K562 (cell line): ENCODE results near the gene EVI5L. TPM values are rescaled to one million over a fixed set of nuclear protein-coding genes. Genes with fewer than 3 reads are reported as not detected.

Experiments used
- ATAC-seq: fragments of 200-7000 bp; cut with Tn5 transposase; 3 replicates; pipeline ENCODE4 v1.9.1; 2020; ENCODE audit warnings: moderate library complexity
- BruUV-seq: library from RNA; stranded (reverse); fragments of 400-500 nt; replicated peaks from 2 replicates; lab custom pipeline; 2021; lab: Mats Ljungman, UMichigan
- CTCF ChIA-PET: fragments of 300-600 bp; formaldehyde crosslinking; extraction: SDS; loops from one replicate; lab custom pipeline; 2021; ENCODE audit warnings: low intra/inter-chr PET ratio; lab: Yijun Ruan, JAX
- POLR2A ChIA-PET: fragments of 300-600, 350-650 bp; sonication (Branson Sonifier 250); formaldehyde crosslinking; extraction: SDS; loops from one replicate; lab custom pipeline; 2021; ENCODE audit warnings: antibody characterized with exemption, inconsistent platforms; lab: Yijun Ruan, JAX
- DNase-seq, 4 experiments: peaks; one replicate each; pipeline versions ENCODE4 v3.0.0 to v3.0.0-alpha.2; 2011 to 2018; ENCODE audit warnings: low spot score in 3 of 4, mixed read lengths in 3 of 4; ENCODE audit errors: extremely low read depth in 1 of 4
- FAIRE-seq: peaks from 2 replicates; lab custom pipeline; 2011; peaks lifted over from hg19 to GRCh38; lab: Jason Lieb, UNC
- H2AFZ ChIP-seq: 2 replicates; pipeline ENCODE4 v1.6.0; 2011; ENCODE audit warnings: low read depth, low read length, control low read depth, inconsistent platforms
- H3K27ac ChIP-seq: fragments of 200-600 bp; 3 replicates; pipeline ENCODE4 v1.8.0; 2011; ENCODE audit warnings: low read depth, mild to moderate bottlenecking, control low read depth, inconsistent platforms, low read length, moderate library complexity, mixed read lengths; ENCODE audit errors: extremely low read depth
- H3K27me3 ChIP-seq, 2 experiments: fragments of 300-600 bp in 1 of 2; 2 replicates in 1 of 2; 3 replicates in 1 of 2; pipeline versions ENCODE4 v1.6.0 to v1.8.0; 2011; ENCODE audit warnings: inconsistent platforms in 2 of 2, low read length in 2 of 2, mild to moderate bottlenecking in 1 of 2, mixed read lengths in 1 of 2, moderate library complexity in 1 of 2; ENCODE audit not compliant: control insufficient read depth in 2 of 2, insufficient read depth in 2 of 2
- H3K36me3 ChIP-seq: fragments of 300-600 bp; 3 replicates; pipeline ENCODE4 v1.8.0; 2011; ENCODE audit warnings: mild to moderate bottlenecking, low read length, inconsistent platforms; ENCODE audit not compliant: control insufficient read depth, insufficient read depth
- H3K4me1 ChIP-seq, 2 experiments: fragments of 200-600 bp in 1 of 2; replicated peaks in 1 of 2; 2 replicates in 1 of 2; 3 replicates in 1 of 2; pipeline versions ENCODE4 v1.5.1 to v1.8.0; 2011; ENCODE audit warnings: inconsistent platforms in 2 of 2, low read length in 2 of 2, mild to moderate bottlenecking in 1 of 2, mixed read lengths in 1 of 2, moderate library complexity in 1 of 2; ENCODE audit not compliant: control insufficient read depth in 2 of 2, insufficient read depth in 2 of 2
- H3K4me2 ChIP-seq: 2 replicates; pipeline ENCODE4 v1.6.1; 2011; ENCODE audit warnings: low read length, control low read depth, inconsistent platforms, mixed read lengths; ENCODE audit not compliant: insufficient read depth
- H3K4me3 ChIP-seq: fragments of 200-600 bp; sonication (generic), shearing (Covaris generic); 2 replicates; pipeline ENCODE4 v1.5.1; 2016; ENCODE audit warnings: control low read depth, inconsistent platforms
- H3K79me2 ChIP-seq: fragments of 200-600 bp; 3 replicates; pipeline ENCODE4 v1.8.0; 2011; ENCODE audit warnings: low read length, inconsistent platforms; ENCODE audit not compliant: control insufficient read depth, insufficient read depth
- H3K9ac ChIP-seq, 2 experiments: 2 replicates each; pipeline versions ENCODE4 v1.6.0 to v1.6.1; 2011; ENCODE audit warnings: low read depth in 2 of 2, low read length in 2 of 2, control low read depth in 1 of 2, inconsistent platforms in 1 of 2, mild to moderate bottlenecking in 1 of 2, mixed read lengths in 1 of 2; ENCODE audit not compliant: insufficient read depth in 1 of 2
- H3K9me1 ChIP-seq: one replicate; pipeline ENCODE4 v1.6.0; 2011; ENCODE audit warnings: inconsistent platforms, mild to moderate bottlenecking, low read length, moderate library complexity; ENCODE audit not compliant: control insufficient read depth, insufficient read depth
- H3K9me3 ChIP-seq: replicated peaks from 2 replicates; pipeline ENCODE4 v1.5.1; 2011; ENCODE audit warnings: low read depth, low read length, inconsistent platforms; ENCODE audit not compliant: control insufficient read depth, insufficient read depth
- H4K20me1 ChIP-seq: replicated peaks from 2 replicates; pipeline ENCODE4 v1.6.1; 2011; ENCODE audit warnings: low read length, inconsistent platforms, mixed read lengths; ENCODE audit not compliant: control insufficient read depth, insufficient read depth
- JUN ChIP-seq, 2 experiments: sonication (generic) in 1 of 2; formaldehyde crosslinking in 1 of 2; IDR thresholded peaks; 2 replicates each; pipeline versions ENCODE4 v1.6.1 to v1.8.0; 2012 to 2022; ENCODE audit warnings: borderline replicate concordance in 2 of 2, mild to moderate bottlenecking in 2 of 2, improper control_type of control experiment in 1 of 2, low read depth in 1 of 2, low read length in 1 of 2, missing genetic modification reagents in 1 of 2
- POLR2G ChIP-seq: fragments of 200-400 bp; formaldehyde crosslinking; IDR thresholded peaks from 2 replicates; pipeline ENCODE4 v1.6.1; 2017; ENCODE audit warnings: low read depth, mild to moderate bottlenecking, antibody characterized with exemption, low read length, moderate library complexity
- SMARCA5 ChIP-seq: fragments of 450-650 bp; IDR thresholded peaks from 2 replicates; pipeline ENCODE4 v1.6.1; 2016
- U2AF2 ChIP-seq: fragments of 200-400 bp; formaldehyde crosslinking; optimal IDR thresholded peaks from 2 replicates; pipeline ENCODE3; 2017; ENCODE audit warnings: low read depth, mild to moderate bottlenecking, low read length
- USF1 ChIP-seq: sonication (generic); formaldehyde crosslinking; IDR thresholded peaks from 2 replicates; pipeline ENCODE4 v1.9.0; 2022; ENCODE audit warnings: mild to moderate bottlenecking, missing genetic modification reagents
- ZNF140 ChIP-seq: fragments of 250-450 bp; sonication (Bioruptor Pico); IDR thresholded peaks from 2 replicates; pipeline ENCODE4 v1.8.0; 2021; ENCODE audit warnings: moderate library complexity, mild to moderate bottlenecking, inconsistent platforms
- WGBS: fragments of 100-300 bp; shearing (Covaris generic); methylation state at CpG from one replicate; pipeline ENCODE4 v1.1.6; 2016; ENCODE audit warnings: low coverage, mixed read lengths; ENCODE audit not compliant: insufficient coverage; ENCODE audit errors: missing lambda C conversion rate; 5-methylcytosine and 5-hydroxymethylcytosine counted together
- in situ Hi-C: fragments of 300-500 bp; cut with MboI; formaldehyde crosslinking; loops from 4 replicates; pipeline ENCODE4 v1.15.0; 2018; ENCODE audit warnings: inconsistent platforms, mixed read lengths
- intact Hi-C: fragments of 100-400 bp; cut with micrococcal nuclease; formaldehyde crosslinking; loops from 2 replicates; pipeline ENCODE4 v1.14.2; 2022
- polyA plus RNA-seq, 8 experiments: library from polyadenylated mRNA; depleted of rRNA in 4 of 8; stranded (reverse) in 5 of 8; unstranded in 3 of 8; fragments of >200 nt; fragmentation: Nextera tagmentation in 2 of 8; fragmentation: Illumina TruSeq in 1 of 8; extraction: Ambion mirVana in 2 of 8; extraction: Trizol in 1 of 8; gene quantifications; 2 replicates each; pipeline versions ENCODE4 v1.2.1 to v1.2.3, GENCODE V29; 2011 to 2014; ENCODE audit warnings: inconsistent platforms in 1 of 8, missing spikeins in 1 of 8
- total RNA-seq, 7 experiments: library from RNA; depleted of rRNA in 6 of 7; stranded (reverse); fragments of >200 nt in 6 of 7; fragmentation: Illumina TruSeq in 2 of 7; extraction: Trizol in 2 of 7; gene quantifications; 2 replicates each; pipeline versions ENCODE4 v1.2.1 to v1.2.3, GENCODE V29; 2011 to 2021; ENCODE audit warnings: low replicate concordance in 1 of 7
- TF ChIP-seq, protein P1 (sequence below): sonication (generic); formaldehyde crosslinking; IDR thresholded peaks from 2 replicates; pipeline ENCODE4 v1.8.1; 2023; ENCODE audit warnings: mild to moderate bottlenecking, missing genetic modification reagents

EVI5L gene
- total and polyA plus RNA-seq, 9 of the 15 experiments (the other 6 are each of a cell fraction or from before 2014, with no cell fraction given) = 0.69 to 1.8 (median 1.2) TPM; not detected in 2

DNA sequence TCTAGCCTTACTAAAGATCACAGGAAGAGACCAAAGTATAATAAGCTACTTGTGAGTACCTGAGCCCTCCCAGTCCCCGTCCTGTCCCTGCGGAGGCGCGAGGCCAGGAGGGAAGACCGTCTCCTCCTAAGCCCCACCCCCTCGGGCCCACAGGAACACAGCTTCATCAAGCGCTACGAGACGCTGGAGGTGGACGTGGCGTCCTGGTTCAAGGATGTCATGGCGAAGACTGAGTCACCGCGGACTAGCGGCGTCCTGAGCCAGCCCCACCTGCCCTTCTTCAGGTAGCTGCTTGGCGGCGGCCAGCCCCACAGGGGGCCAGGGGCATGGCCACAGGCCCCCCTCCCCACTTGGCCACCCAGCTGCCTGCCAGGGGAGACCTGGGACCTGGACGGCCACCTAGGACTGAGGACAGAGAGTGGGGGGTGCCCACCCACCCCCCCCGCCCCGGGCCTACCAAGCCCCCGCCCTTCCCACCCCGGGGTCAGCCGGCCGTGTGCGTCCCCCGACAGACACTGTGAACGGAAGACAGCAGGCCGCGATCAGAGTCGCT lies 82.2 kb downstream of the EVI5L start:
- DNase-seq = no peak
- Histone ChIP-seq H3K9ac (no peak overlapping the region; a peak in 1 of 4 replicates), H3K36me3 (peaks cover 42% of the 10 kb centered on the region; the same call in 1 of the 3 replicates), H3K9me1 (no peaks in the 10 kb centered on the region), H3K4me3 (no peak overlapping the region), H4K20me1 (no peaks in the 10 kb centered on the region), H3K27me3 (no peaks in the 10 kb centered on the region), H2AFZ (no peak overlapping the region), H3K4me2 (no peak overlapping the region), H3K9me3 (no peaks in the 10 kb centered on the region), H3K27ac (no peak overlapping the region), H3K79me2 (peaks cover 14% of the 10 kb centered on the region), H3K4me1 (peaks cover 0 to 81% of the 10 kb centered on the region in 2 experiments; a peak in 3 of 5 replicates)
- TF ChIP-seq POLR2G (peak; percentile 53; the same call in 1 of the 2 replicates), USF1 (no peak), U2AF2 (no peak), ZNF140 (no peak), SMARCA5 (no peak), JUN (IDR thresholded peaks at IDR 0.05; ENCODE audit: borderline replicate concordance, low read depth, low read length) (no peak), JUN (CRISPR knock-in tag; IDR thresholded peaks at IDR 0.05; ENCODE audit: borderline replicate concordance) (no peak)
- TF ChIP-seq, protein P1, sequence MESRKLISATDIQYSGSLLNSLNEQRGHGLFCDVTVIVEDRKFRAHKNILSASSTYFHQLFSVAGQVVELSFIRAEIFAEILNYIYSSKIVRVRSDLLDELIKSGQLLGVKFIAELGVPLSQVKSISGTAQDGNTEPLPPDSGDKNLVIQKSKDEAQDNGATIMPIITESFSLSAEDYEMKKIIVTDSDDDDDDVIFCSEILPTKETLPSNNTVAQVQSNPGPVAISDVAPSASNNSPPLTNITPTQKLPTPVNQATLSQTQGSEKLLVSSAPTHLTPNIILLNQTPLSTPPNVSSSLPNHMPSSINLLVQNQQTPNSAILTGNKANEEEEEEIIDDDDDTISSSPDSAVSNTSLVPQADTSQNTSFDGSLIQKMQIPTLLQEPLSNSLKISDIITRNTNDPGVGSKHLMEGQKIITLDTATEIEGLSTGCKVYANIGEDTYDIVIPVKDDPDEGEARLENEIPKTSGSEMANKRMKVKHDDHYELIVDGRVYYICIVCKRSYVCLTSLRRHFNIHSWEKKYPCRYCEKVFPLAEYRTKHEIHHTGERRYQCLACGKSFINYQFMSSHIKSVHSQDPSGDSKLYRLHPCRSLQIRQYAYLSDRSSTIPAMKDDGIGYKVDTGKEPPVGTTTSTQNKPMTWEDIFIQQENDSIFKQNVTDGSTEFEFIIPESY (CRISPR knock-in tag) = peak; percentile 38
- ChIA-PET POLR2A (interaction anchor here (0.8 to 2.1 kb wide), 3 partner anchors 8 to 43 kb away, joined by 3 to 13 read pairs (median 7); partner anchors contain the start of gene SNAPC2), CTCF (no interaction called here)
- WGBS = 92% methylated on average over 22 of the region's 31 CpGs
- no TSS peak for BruUV-seq
- intact Hi-C loops (no loop called here), in situ Hi-C loops (no loop called here)
- FAIRE-seq = no peak
- no peak for ATAC-seq
